HepG2 (cell line): ENCODE data around the gene CDK18. TPM values are rescaled to one million over a fixed set of nuclear protein-coding genes. Genes with fewer than 3 reads are reported as not detected.

Experiments
- ATAC-seq: fragments of 200-7000 bp; cut with Tn5 transposase; 3 replicates; pipeline ENCODE4 v1.9.1; 2020; ENCODE audit warnings: mild to moderate bottlenecking, moderate library complexity
- BruUV-seq: library from RNA; stranded (reverse); fragments of 400-500 nt; replicated peaks from 2 replicates; lab custom pipeline; 2021; lab: Mats Ljungman, UMichigan
- CTCF ChIA-PET: fragments of 300-600 bp; formaldehyde crosslinking; extraction: SDS; loops from one replicate; lab custom pipeline; 2021; ENCODE audit warnings: low total read pairs, inconsistent platforms, low intra/inter-chr PET ratio; lab: Yijun Ruan, JAX
- POLR2A ChIA-PET: fragments of 350-600 bp; sonication (Branson Sonifier 250); formaldehyde crosslinking; loops from one replicate; lab custom pipeline; 2020; ENCODE audit warnings: antibody characterized with exemption, inconsistent platforms; lab: Yijun Ruan, JAX
- DNase-seq: peaks from one replicate; pipeline ENCODE4 v3.0.0-alpha.2; 2015; ENCODE audit warnings: low spot score
- FAIRE-seq: peaks from 3 replicates; lab custom pipeline; 2011; peaks lifted over from hg19 to GRCh38; lab: Jason Lieb, UNC
- H2AFZ ChIP-seq: one replicate; pipeline ENCODE4 v1.6.1; 2011; ENCODE audit warnings: low read length, inconsistent platforms
- H3K27ac ChIP-seq: fragments of 300-600 bp; 3 replicates; pipeline ENCODE4 v1.8.0; 2011; ENCODE audit warnings: mixed run types, mild to moderate bottlenecking, mixed read lengths, low read length, inconsistent platforms; ENCODE audit not compliant: insufficient read depth; ENCODE audit errors: extremely low read length
- H3K27me3 ChIP-seq, 2 experiments: fragments of 200-600 bp in 1 of 2; 2 replicates in 1 of 2; 3 replicates in 1 of 2; pipeline versions ENCODE4 v1.6.0 to v1.8.0; 2011; ENCODE audit warnings: low read length in 2 of 2, mild to moderate bottlenecking in 2 of 2, moderate library complexity in 2 of 2, inconsistent platforms in 1 of 2; ENCODE audit not compliant: insufficient read depth in 2 of 2, control insufficient read depth in 1 of 2
- H3K36me3 ChIP-seq, 2 experiments: fragments of 200-600 bp in 1 of 2; replicated peaks in 1 of 2; 2 replicates in 1 of 2; 3 replicates in 1 of 2; pipeline versions ENCODE4 v1.5.1 to v1.8.0; 2011; ENCODE audit warnings: low read length in 2 of 2, inconsistent platforms in 1 of 2; ENCODE audit not compliant: insufficient read depth in 2 of 2, control insufficient read depth in 1 of 2
- H3K4me1 ChIP-seq: 2 replicates; pipeline ENCODE4 v1.5.1; 2012; ENCODE audit warnings: low read length, inconsistent platforms; ENCODE audit not compliant: insufficient read depth
- H3K4me2 ChIP-seq: 2 replicates; pipeline ENCODE4 v1.6.0; 2011; ENCODE audit warnings: low read depth, low read length, inconsistent platforms
- H3K4me3 ChIP-seq, 3 experiments: fragments of 200-600 bp in 1 of 3; sonication (generic), shearing (Covaris generic) in 1 of 3; replicated peaks in 1 of 3; 2 replicates each; pipeline ENCODE4 v1.5.1; 2011 to 2016; ENCODE audit warnings: low read length in 3 of 3, inconsistent platforms in 2 of 3, low read depth in 2 of 3, mild to moderate bottlenecking in 2 of 3, control low read depth in 1 of 3, mixed read lengths in 1 of 3; ENCODE audit not compliant: insufficient read depth in 1 of 3
- H3K79me2 ChIP-seq: one replicate; pipeline ENCODE4 v1.6.1; 2011; ENCODE audit warnings: low read length, inconsistent platforms; ENCODE audit not compliant: insufficient read depth
- H3K9ac ChIP-seq: 2 replicates; pipeline ENCODE4 v1.6.0; 2011; ENCODE audit warnings: mild to moderate bottlenecking, low read depth, low read length, inconsistent platforms; ENCODE audit not compliant: insufficient read depth
- H3K9me3 ChIP-seq: 2 replicates; pipeline ENCODE4 v1.5.1; 2012; ENCODE audit warnings: mild to moderate bottlenecking, low read length
- H4K20me1 ChIP-seq: 2 replicates; pipeline ENCODE4 v1.6.0; 2011; ENCODE audit warnings: inconsistent platforms, mild to moderate bottlenecking, low read length, moderate library complexity; ENCODE audit not compliant: insufficient read depth
- CBX5 ChIP-seq: sonication (generic); formaldehyde crosslinking; IDR thresholded peaks from 2 replicates; pipeline ENCODE4 v1.4.0; 2020; ENCODE audit warnings: missing genetic modification reagents, borderline replicate concordance
- KLF6 ChIP-seq: IDR thresholded peaks from 2 replicates; pipeline ENCODE4 v1.8.0; 2016; ENCODE audit warnings: missing biosample characterization, missing genetic modification reagents
- SPEN ChIP-seq: sonication (generic); formaldehyde crosslinking; IDR thresholded peaks from 2 replicates; pipeline ENCODE4 v1.5.1; 2020; ENCODE audit warnings: low read depth, mild to moderate bottlenecking, missing genetic modification reagents
- TEAD3 ChIP-seq: optimal IDR thresholded peaks from 2 replicates; pipeline ENCODE3; 2016; ENCODE audit warnings: borderline replicate concordance
- TRIM22 ChIP-seq: fragments of 450-650 bp; IDR thresholded peaks from 2 replicates; pipeline ENCODE4 v1.6.1; 2017
- ZBTB37 ChIP-seq: sonication (generic); formaldehyde crosslinking; IDR thresholded peaks from 2 replicates; pipeline ENCODE4 v1.4.0; 2020; ENCODE audit warnings: mild to moderate bottlenecking, missing genetic modification reagents
- ZBTB46 ChIP-seq: sonication (generic); formaldehyde crosslinking; IDR thresholded peaks from 2 replicates; pipeline ENCODE4 v1.4.0; 2020; ENCODE audit warnings: mild to moderate bottlenecking, missing genetic modification reagents, borderline replicate concordance
- ZNF672 ChIP-seq: sonication (generic); formaldehyde crosslinking; IDR thresholded peaks from 2 replicates; pipeline ENCODE4 v1.8.1; 2022; ENCODE audit warnings: missing genetic modification reagents
- ZNF746 ChIP-seq: sonication (generic); formaldehyde crosslinking; IDR thresholded peaks from 2 replicates; pipeline ENCODE4 v1.8.0; 2022; ENCODE audit warnings: mild to moderate bottlenecking, missing genetic modification reagents
- ZNF83 ChIP-seq: sonication (generic); formaldehyde crosslinking; IDR thresholded peaks from 2 replicates; pipeline ENCODE4 v1.4.0; 2020; ENCODE audit warnings: missing genetic modification reagents, mild to moderate bottlenecking, borderline replicate concordance
- WGBS: methylation state at CpG from one replicate; pipeline ENCODE4 v1.1.6; 2017; ENCODE audit warnings: low lambda C conversion rate; 5-methylcytosine and 5-hydroxymethylcytosine counted together
- in situ Hi-C: cut with HindIII; loops from 2 replicates; pipeline ENCODE4 v1.10.0; 2017; ENCODE audit warnings: low pct_unique_long_range_greater_than_20kb; ENCODE audit not compliant: extremely low pct_ligation_motif_present
- intact Hi-C: fragments of 100-400 bp; cut with micrococcal nuclease; formaldehyde crosslinking; loops from one replicate; pipeline ENCODE4 v1.10.0; 2022; ENCODE audit not compliant: unreplicated experiment
- polyA plus RNA-seq, 8 experiments: library from polyadenylated mRNA; depleted of rRNA in 3 of 8; stranded (reverse) in 7 of 8; unstranded in 1 of 8; fragments of >200 nt; fragmentation: Illumina TruSeq in 4 of 8; extraction: Trizol in 4 of 8; gene quantifications; 2 replicates each; pipeline versions ENCODE4 v1.2.1 to v1.2.3, GENCODE V29; 2011 to 2016; ENCODE audit warnings: low read depth in 4 of 8, missing spikeins in 1 of 8, mixed read lengths in 1 of 8; ENCODE audit not compliant: insufficient read depth in 1 of 8
- total RNA-seq, 5 experiments: library from RNA; depleted of rRNA; stranded (reverse); fragments of >200 nt; fragmentation: Illumina TruSeq; extraction: Trizol; gene quantifications; 2 replicates each; pipeline ENCODE4 v1.2.3, GENCODE V29; 2016; ENCODE audit warnings: low read depth in 1 of 5

The CDK18 gene
- total and polyA plus RNA-seq, 2 of the 13 experiments (the other 11 are each of a cell fraction or from before 2014, with no cell fraction given), result 6.4 to 38.8 TPM

- TF ChIP-seq ZBTB37 (no peak), SPEN (no peak), CBX5 (CRISPR knock-in tag) (no peak), TRIM22 (no peak), ZNF746 (CRISPR knock-in tag) (no peak)
These were observed 37.8 kb upstream of the CDK18 start (continued) for GRCh38 chr1:205466595-205467220.

- WGBS, result 21% methylated on average over 6 of the region's 6 CpGs
- FAIRE-seq, result no peak
These were observed 34.3 kb upstream of the CDK18 start for GRCh38 chr1:205470131-205470530.

More at GRCh38 chr1:205470131-205470530, 34.3 kb upstream of the CDK18 start:
- H3K4me2 ChIP-seq, result no peak overlapping the region
- H3K9me3 ChIP-seq, result no peaks in the 10 kb centered on the region
- ChIA-PET CTCF (no interaction called here), POLR2A (no interaction called here)
- H3K36me3 ChIP-seq, result no peaks in the 10 kb centered on the region
- in situ Hi-C loops, result no loop called here
- intact Hi-C loops, result no loop called here
- no peaks in the 10 kb centered on the region for H3K79me2 ChIP-seq
- DNase-seq, result no peak
- no peak overlapping the region for H3K9ac ChIP-seq
- no peak for ATAC-seq
- H3K27ac ChIP-seq, result no peak overlapping the region
- H3K4me3 ChIP-seq, result no peak overlapping the region
- no peak overlapping the region for H2AFZ ChIP-seq
- BruUV-seq, result no TSS peak
- no peaks in the 10 kb centered on the region for H3K4me1 ChIP-seq
- TF ChIP-seq KLF6 (no peak), TEAD3 (CRISPR knock-in tag) (no peak), ZNF83 (no peak), ZBTB46 (CRISPR knock-in tag) (no peak), ZNF672 (CRISPR knock-in tag) (no peak)
- no peaks in the 10 kb centered on the region for H4K20me1 ChIP-seq
- peaks cover 3 to 29% of the 10 kb centered on the region in 2 experiments; a peak in 4 of 5 replicates for H3K27me3 ChIP-seq
